Suppressor macrophage treated with lipopolysaccharide for 4 hours (primary cell): ENCODE results near the gene THBS2.
A peak's percentile ranks its signal among the peaks of the same experiment; 100 is the strongest.
"Not testable (repeated sequence)": the region's sequence is repeated elsewhere in the genome, so short reads cannot be mapped to it uniquely, and the experiment has no call there.

Experiments used
- DNase-seq: peaks from one replicate; pipeline ENCODE4 v3.0.0-alpha.2; 2020

The THBS2 gene

DNA sequence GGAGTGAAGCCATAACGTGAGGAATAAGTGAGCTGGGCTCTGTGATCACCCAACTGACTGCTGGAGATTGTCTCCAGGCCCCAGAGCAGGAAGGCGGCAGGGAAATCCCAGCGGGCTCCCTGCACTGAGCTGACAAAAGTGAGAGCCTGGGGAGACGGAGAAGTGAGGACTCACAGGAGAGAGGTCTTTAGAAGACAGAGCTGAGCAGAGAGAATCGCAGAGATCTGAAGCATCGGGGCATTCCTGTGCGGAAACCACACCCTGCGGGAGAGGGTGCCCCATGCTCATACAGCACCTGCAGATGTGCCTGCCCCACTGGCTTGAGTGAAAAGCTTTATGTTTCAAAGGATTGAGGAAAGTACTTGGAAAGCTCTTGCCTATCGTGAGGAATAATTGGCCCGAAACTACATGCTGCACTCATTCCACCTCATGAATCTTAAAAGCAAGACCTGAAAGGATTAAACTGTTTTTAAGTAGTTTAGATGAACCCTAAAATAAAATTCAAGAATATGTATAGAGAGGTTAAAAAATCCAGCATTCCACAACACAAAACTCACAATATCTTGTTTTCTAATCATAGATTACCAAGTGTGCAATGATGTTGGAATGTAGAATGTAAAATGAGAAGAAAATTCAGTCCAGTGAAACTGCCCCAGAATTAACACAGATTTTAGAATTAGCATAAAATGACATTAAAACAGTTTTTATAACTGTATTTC lies 17.7 kb upstream of the THBS2 start:
- no peak for DNase-seq

DNA sequence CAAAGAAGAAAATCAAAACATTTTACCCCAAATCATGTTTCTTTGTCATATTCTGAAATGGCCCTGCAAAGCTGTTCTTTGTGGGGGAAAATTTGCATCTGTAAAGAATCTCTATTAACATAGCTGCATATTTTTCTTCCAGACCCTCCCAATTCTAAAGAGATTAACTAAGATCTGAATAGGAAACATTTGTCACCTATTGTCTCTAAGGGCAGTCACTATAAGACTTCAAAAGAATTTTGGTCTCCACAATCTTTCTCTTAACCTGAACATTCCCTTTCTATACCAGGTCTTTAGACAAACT lies 16.4 kb upstream of the THBS2 start:
- DNase-seq, result not testable (repeated sequence)

GRCh38 chr6:169269180-169270076 lies 15.8 kb upstream of the THBS2 start:
- DNase-seq, result peak; percentile 75

DNA sequence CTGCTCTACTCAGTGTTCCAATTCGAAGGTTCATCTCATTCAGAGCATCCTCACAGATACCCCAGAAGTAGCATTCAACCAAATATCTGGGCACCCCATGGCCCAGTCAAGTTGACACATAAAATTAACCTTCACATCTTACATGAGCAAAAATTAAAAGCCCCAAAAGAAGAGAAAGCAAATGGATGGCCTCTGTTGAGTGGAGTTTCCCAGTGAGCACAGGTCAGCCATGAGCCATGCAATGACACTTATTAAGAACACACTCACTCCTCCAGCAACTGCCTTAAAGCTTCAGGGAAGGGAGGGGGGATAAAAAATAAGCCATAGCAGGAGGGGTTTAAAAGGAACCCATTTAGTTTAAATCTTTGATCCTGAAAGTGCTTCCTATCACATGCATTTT lies 14.6 kb upstream of the THBS2 start:
- no peak for DNase-seq

- peak; percentile 29 for DNase-seq
Observed at GRCh38 chr6:169266746-169267591, 13.3 kb upstream of the THBS2 start.

DNA sequence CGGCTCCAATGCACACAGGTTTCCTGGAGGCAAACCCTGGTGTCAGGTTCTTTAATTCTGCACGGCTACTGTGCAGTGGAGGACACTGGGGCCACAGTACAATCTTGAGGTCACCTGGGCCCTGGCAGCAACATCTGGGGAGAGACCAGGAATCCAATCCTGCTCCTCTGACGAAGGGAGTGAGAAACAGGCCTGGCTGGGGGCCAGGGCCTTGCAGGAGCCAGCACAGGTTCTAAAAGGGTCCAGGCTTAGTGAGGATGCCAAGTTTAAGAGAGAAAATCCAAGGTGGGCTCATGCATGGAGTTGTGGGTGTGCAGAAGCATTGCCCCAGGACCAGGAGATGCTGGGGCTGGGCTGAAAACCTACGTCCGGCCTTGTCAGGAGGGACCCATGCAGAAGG lies 12.6 kb upstream of the THBS2 start:
- DNase-seq, result no peak

DNA sequence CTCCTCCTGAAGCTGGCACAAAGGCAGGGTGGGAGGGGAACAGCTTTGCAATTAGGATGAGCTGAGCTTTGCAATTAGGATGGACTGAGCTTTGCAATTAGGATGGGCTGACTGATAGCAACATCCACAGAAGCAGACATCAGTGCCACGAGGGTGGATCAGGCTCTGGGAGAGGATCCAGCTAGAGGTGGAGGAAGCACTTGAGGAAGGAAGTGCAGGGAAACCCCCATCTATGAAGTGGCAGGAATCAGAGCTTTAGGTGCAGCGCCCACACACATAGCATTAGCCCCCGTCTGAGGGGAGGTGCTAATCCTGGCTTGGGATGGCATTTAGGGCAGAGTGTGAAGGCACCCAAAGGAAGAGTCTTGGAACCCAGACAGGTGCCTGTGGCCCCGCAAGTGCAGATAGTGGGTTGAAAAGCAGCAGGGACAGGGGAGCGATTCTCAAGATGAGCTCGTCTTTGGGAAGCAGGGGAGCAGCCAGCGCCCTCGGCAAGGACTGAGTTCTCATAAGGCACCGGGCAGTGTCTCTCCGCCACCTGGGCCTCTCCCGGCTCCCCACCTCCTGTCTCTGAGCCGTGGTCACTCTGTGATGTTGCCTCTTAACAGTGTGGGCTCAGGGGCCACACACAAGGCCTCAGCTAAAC lies 12.0 kb upstream of the THBS2 start:
- DNase-seq, result peak; percentile 24

- DNase-seq, result no peak
Observed at GRCh38 chr6:169263836-169264608, 10.4 kb upstream of the THBS2 start.

- peak; percentile 40 for DNase-seq
Observed at GRCh38 chr6:169263374-169263773, 9.7 kb upstream of the THBS2 start.

GRCh38 chr6:169262602-169263001 lies 9.0 kb upstream of the THBS2 start:
- DNase-seq, result not testable (repeated sequence)

GRCh38 chr6:169256518-169256917 lies 2.9 kb upstream of the THBS2 start:
- no peak for DNase-seq

GRCh38 chr6:169256061-169256460 lies 2.4 kb upstream of the THBS2 start:
- DNase-seq, result no peak

- no peak for DNase-seq
Observed at GRCh38 chr6:169255643-169256042, 2.0 kb upstream of the THBS2 start.

GRCh38 chr6:169254456-169255316 lies 1.0 kb upstream of the THBS2 start:
- DNase-seq, result no peak

GRCh38 chr6:169252505-169253189 lies 999 bp downstream of the THBS2 start:
- no peak for DNase-seq

DNA sequence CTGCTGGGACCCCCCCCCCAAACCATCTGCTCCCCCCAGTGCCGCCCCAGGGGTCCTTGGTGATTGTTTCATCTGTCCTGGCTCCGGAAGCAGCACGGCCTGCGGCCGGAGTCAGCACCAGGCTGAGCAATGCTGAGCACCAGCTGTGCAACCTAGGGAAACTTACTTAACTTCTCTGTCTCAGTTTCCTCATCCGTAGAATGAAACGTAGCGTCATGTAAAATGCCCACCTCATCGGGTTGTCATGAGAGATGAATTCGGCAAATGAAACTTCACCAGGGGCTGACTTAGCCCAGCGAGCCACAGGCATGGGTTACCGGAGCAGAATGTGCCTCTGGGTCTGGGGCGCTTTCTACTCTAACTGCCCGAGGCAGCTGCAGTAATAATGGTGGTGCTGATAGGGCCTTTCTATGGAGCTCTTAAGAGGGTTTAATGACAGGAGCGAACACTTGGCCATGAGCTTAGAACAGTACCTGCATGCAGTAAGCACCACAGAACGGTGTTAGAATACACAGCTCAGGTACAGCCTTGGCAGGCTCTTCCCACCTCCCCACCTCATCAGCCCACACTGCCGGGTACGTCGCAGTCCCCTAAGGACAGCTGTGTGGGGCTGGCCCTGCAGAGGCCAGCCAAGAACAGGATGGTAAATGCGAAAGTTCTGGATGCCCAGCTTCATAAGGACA lies 1.7 kb downstream of the THBS2 start:
- no peak for DNase-seq

- DNase-seq, result no peak
Observed at GRCh38 chr6:169251371-169251802, 2.3 kb downstream of the THBS2 start.

GRCh38 chr6:169250660-169251059 lies 3.0 kb downstream of the THBS2 start:
- DNase-seq, result no peak

GRCh38 chr6:169249057-169249456 lies 4.6 kb downstream of the THBS2 start:
- DNase-seq, result no peak

DNA sequence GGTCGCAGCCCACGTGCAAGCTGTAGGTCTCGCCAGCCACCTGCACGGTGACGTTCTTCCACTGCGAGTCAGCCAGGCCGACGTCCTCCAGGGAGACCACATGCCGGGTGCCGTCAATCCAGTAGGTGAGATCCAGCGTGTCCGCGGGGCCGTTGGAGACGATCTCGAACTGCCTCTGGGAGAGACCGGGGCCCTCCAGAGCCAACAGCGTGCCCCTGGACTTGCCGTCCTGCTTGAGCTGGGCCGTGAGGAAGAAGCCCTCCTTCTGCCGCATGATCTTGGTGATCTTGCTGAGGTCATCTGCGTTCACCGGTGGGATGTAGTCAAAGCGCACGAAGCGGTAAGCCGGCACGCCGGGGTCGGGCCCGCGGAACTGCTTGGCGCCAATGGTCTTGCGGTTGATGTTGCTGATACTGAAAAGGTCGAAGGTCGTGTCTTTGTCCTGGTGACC lies 5.1 kb downstream of the THBS2 start:
- DNase-seq, result no peak
